OCI-LY1 (cell line): Measurements from ENCODE around the gene RAB7B.

Experiments
- CTCF ChIP-seq: fragments of 200-600 bp; sonication (generic), shearing (Covaris generic); IDR thresholded peaks from 2 replicates; pipeline ENCODE4 v1.5.1; 2017; ENCODE audit warnings: mild to moderate bottlenecking, antibody characterized with exemption, low read length, moderate library complexity, mixed read lengths
- EZH2 ChIP-seq: fragments of 200-600 bp; sonication (generic), shearing (Covaris generic); IDR thresholded peaks from 2 replicates; pipeline ENCODE4 v1.8.0; 2017; ENCODE audit warnings: borderline replicate concordance, mixed run types, mild to moderate bottlenecking, antibody characterized with exemption, low read length, moderate library complexity, mixed read lengths

- no peak for TF ChIP-seq CTCF
- no peak for TF ChIP-seq EZH2
Measured at GRCh38 chr1:206035027-206035426, 31.8 kb upstream of the RAB7B start.
